GM23248 (cell line): ENCODE data around the gene DSE.

ENCODE experiments used
- EZH2 ChIP-seq: fragments of 200-600 bp; sonication (generic); IDR thresholded peaks from 2 replicates; pipeline ENCODE4 v1.6.1; 2018; ENCODE audit warnings: antibody characterized with exemption, mild to moderate bottlenecking; ENCODE audit not compliant: insufficient read depth, poor library complexity, severe bottlenecking
- EZH2phosphoT487 ChIP-seq: fragments of 200-600 bp; sonication (generic); IDR thresholded peaks from 2 replicates; pipeline ENCODE4 v1.6.1; 2018; ENCODE audit warnings: antibody characterized with exemption, moderate library complexity, mild to moderate bottlenecking, low read depth; ENCODE audit not compliant: insufficient read depth

DNA sequence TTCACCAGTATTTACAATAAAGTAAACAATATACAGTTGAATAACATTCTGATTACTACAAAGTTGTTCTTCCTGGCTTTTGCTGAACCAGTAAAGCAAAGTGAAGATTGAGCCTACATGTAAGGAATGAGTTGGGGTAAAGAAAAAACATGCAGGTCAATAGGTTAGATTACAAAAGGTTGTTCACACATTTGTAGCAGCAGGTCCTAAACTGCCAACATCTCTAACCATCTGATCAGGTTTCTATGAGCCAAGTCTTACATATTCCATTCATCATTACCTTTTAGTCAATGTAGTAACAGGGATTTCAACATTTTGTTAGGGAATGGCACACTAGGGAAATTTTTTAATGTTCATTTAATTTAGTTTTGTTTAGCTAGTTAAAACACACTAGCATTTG, 81.2 kb downstream of the DSE start:
- TF ChIP-seq EZH2 (no peak), EZH2phosphoT487 (no peak)
